ENCODE data around the gene RRH.
"Not testable (repeated sequence)": the region's sequence is repeated elsewhere in the genome, so short reads cannot be mapped to it uniquely, and the experiment has no call there.

Gene RRH

DNA sequence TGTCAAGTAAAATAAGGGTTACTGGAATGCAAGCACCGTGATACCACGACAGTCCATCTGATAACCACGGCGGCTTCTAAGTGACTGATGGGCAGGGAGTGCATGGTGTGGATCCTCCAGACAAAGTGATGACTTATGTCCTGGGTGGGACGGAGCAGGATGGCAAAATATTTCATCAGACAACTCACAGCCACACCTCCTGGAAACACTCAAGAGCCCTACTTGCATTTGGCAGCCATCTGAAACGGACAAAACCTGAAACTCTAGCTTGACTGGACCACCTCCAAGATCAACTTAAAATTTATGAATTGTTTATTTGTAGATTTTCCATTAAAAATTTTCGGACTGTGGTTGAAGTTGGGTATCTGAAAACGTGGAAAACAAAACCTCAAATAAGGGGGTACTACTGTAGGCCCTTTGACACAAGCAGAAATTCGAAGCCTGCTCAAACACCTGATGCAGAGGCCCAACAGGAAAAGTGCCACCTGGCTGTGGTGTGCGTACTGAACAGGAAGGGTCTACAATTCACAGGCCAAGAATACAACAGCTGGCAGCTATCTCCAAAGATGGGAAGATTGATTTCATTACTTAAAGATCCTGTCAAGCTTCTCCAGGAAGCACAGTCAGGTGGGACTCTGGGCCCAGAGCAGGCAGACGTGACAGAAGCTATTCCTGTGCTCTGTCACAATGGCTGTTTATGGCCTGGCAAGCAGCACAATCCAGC, 46.2 kb downstream of the RRH start:
- H2AFZ ChIP-seq (ENCODE audit: low read length) = no peak overlapping the region
- no peak overlapping the region for H2AK5ac ChIP-seq (ENCODE audit: low read depth, low read length)
- H2BK5ac ChIP-seq (ENCODE audit: low read length) = no peak overlapping the region
- no peak overlapping the region for H4K91ac ChIP-seq (ENCODE audit: low read depth, low read length, poor library complexity)
- H3K4ac ChIP-seq (ENCODE audit: low read length) = no peak overlapping the region
- H3K4me3 ChIP-seq (ENCODE audit: low read length in 2 of 2) = no peak overlapping the region
- no peaks in the 10 kb centered on the region for H3K4me1 ChIP-seq (ENCODE audit: control insufficient read depth in 2 of 2, insufficient read depth in 1 of 2, low read depth in 1 of 2, low read length in 2 of 2)
- no peak overlapping the region for H3K4me2 ChIP-seq (ENCODE audit: insufficient read depth, low read length, poor library complexity, severe bottlenecking)
- no peaks in the 10 kb centered on the region for H3K79me1 ChIP-seq (ENCODE audit: low read depth, low read length)
- no CpG with 5 or more reads among the region's 11 CpGs for WGBS, 2 donors (ENCODE audit: extremely low coverage in 2 of 2, insufficient read length in 2 of 2, insufficient replicate concordance in 1 of 2)
- no peak overlapping the region for H2BK15ac ChIP-seq (ENCODE audit: low read length)
- no peaks in the 10 kb centered on the region for H3K9me3 ChIP-seq (replicated peaks in 1 of 2; ENCODE audit: control insufficient read depth in 2 of 2, insufficient read depth in 1 of 2, low read depth in 1 of 2, low read length in 2 of 2)
- no peak for DNase-seq (ENCODE audit: low spot score)
- no peak overlapping the region for H3K23ac ChIP-seq (ENCODE audit: low read depth, low read length, poor library complexity)
- H2BK12ac ChIP-seq (ENCODE audit: low read length) = no peak overlapping the region
- no peak overlapping the region for H3K27ac ChIP-seq (replicated peaks; ENCODE audit: low read length)
- H3K36me3 ChIP-seq (replicated peaks in 1 of 2; ENCODE audit: control insufficient read depth in 2 of 2, insufficient read depth in 2 of 2, low read length in 2 of 2) = no peaks in the 10 kb centered on the region
- no peaks in the 10 kb centered on the region for H3K27me3 ChIP-seq (ENCODE audit: control insufficient read depth in 3 of 3, insufficient read depth in 3 of 3, low read depth in 1 of 3, low read length in 3 of 3)
- no peak overlapping the region for H4K8ac ChIP-seq (ENCODE audit: low read depth, low read length)
- H3K9ac ChIP-seq (ENCODE audit: low read depth, low read length, poor library complexity) = no peak overlapping the region
- H3K18ac ChIP-seq (ENCODE audit: low read length) = no peak overlapping the region
- H3K14ac ChIP-seq (ENCODE audit: low read length) = no peak overlapping the region
- no peak overlapping the region for H2BK120ac ChIP-seq (ENCODE audit: low read depth, low read length)

- Histone ChIP-seq H3K9ac (ENCODE audit: low read depth, low read length, poor library complexity) (no peak overlapping the region), H2BK5ac (ENCODE audit: low read length) (no peak overlapping the region), H2AK5ac (ENCODE audit: low read depth, low read length) (no peak overlapping the region), H4K91ac (ENCODE audit: low read depth, low read length, poor library complexity) (no peak overlapping the region), H3K9me3 (replicated peaks in 1 of 2; ENCODE audit: control insufficient read depth in 2 of 2, insufficient read depth in 1 of 2, low read depth in 1 of 2, low read length in 2 of 2) (no peaks in the 10 kb centered on the region), H3K4me1 (ENCODE audit: control insufficient read depth in 2 of 2, insufficient read depth in 1 of 2, low read depth in 1 of 2, low read length in 2 of 2) (no peaks in the 10 kb centered on the region), H3K27ac (replicated peaks; ENCODE audit: low read length) (no peak overlapping the region), H2BK120ac (ENCODE audit: low read depth, low read length) (no peak overlapping the region), H2AFZ (ENCODE audit: low read length) (no peak overlapping the region), H3K4me2 (ENCODE audit: insufficient read depth, low read length, poor library complexity, severe bottlenecking) (no peak overlapping the region), H3K18ac (ENCODE audit: low read length) (no peak overlapping the region), H4K8ac (ENCODE audit: low read depth, low read length) (no peak overlapping the region), H3K14ac (ENCODE audit: low read length) (no peak overlapping the region), H3K79me1 (ENCODE audit: low read depth, low read length) (no peaks in the 10 kb centered on the region), H3K23ac (ENCODE audit: low read depth, low read length, poor library complexity) (no peak overlapping the region), H3K36me3 (replicated peaks in 1 of 2; ENCODE audit: control insufficient read depth in 2 of 2, insufficient read depth in 2 of 2, low read length in 2 of 2) (no peaks in the 10 kb centered on the region), H3K27me3 (ENCODE audit: control insufficient read depth in 3 of 3, insufficient read depth in 3 of 3, low read depth in 1 of 3, low read length in 3 of 3) (no peaks in the 10 kb centered on the region), H3K4ac (ENCODE audit: low read length) (no peak overlapping the region), H3K4me3 (ENCODE audit: low read length in 2 of 2) (no peak overlapping the region), H2BK15ac (ENCODE audit: low read length) (no peak overlapping the region), H2BK12ac (ENCODE audit: low read length) (no peak overlapping the region)
- WGBS, 2 donors (ENCODE audit: extremely low coverage in 2 of 2, insufficient read length in 2 of 2, insufficient replicate concordance in 1 of 2) = no CpG with 5 or more reads among the region's 1 CpG
- no peak for DNase-seq (ENCODE audit: low spot score)
These were observed 47.3 kb downstream of the RRH start for GRCh38 chr4:109875106-109875505.

GRCh38 chr4:109875553-109875952, 47.8 kb downstream of the RRH start:
- not testable (repeated sequence) for H3K4me2 ChIP-seq (ENCODE audit: insufficient read depth, low read length, poor library complexity, severe bottlenecking); H2AFZ ChIP-seq (ENCODE audit: low read length); H3K4me3 ChIP-seq (ENCODE audit: low read length in 2 of 2); H3K4me1 ChIP-seq (ENCODE audit: control insufficient read depth in 2 of 2, insufficient read depth in 1 of 2, low read depth in 1 of 2, low read length in 2 of 2); H2BK5ac ChIP-seq (ENCODE audit: low read length); H4K8ac ChIP-seq (ENCODE audit: low read depth, low read length); H3K79me1 ChIP-seq (ENCODE audit: low read depth, low read length); H3K27ac ChIP-seq (replicated peaks; ENCODE audit: low read length); H3K18ac ChIP-seq (ENCODE audit: low read length); H3K4ac ChIP-seq (ENCODE audit: low read length); H2BK15ac ChIP-seq (ENCODE audit: low read length); H2BK12ac ChIP-seq (ENCODE audit: low read length); H3K9me3 ChIP-seq (replicated peaks in 1 of 2; ENCODE audit: control insufficient read depth in 2 of 2, insufficient read depth in 1 of 2, low read depth in 1 of 2, low read length in 2 of 2); H3K14ac ChIP-seq (ENCODE audit: low read length); H4K91ac ChIP-seq (ENCODE audit: low read depth, low read length, poor library complexity); H3K9ac ChIP-seq (ENCODE audit: low read depth, low read length, poor library complexity); DNase-seq (ENCODE audit: low spot score); H2BK120ac ChIP-seq (ENCODE audit: low read depth, low read length); H2AK5ac ChIP-seq (ENCODE audit: low read depth, low read length); H3K23ac ChIP-seq (ENCODE audit: low read depth, low read length, poor library complexity); H3K27me3 ChIP-seq (ENCODE audit: control insufficient read depth in 3 of 3, insufficient read depth in 3 of 3, low read depth in 1 of 3, low read length in 3 of 3); H3K36me3 ChIP-seq (replicated peaks in 1 of 2; ENCODE audit: control insufficient read depth in 2 of 2, insufficient read depth in 2 of 2, low read length in 2 of 2)
- WGBS, 2 donors (ENCODE audit: extremely low coverage in 2 of 2, insufficient read length in 2 of 2, insufficient replicate concordance in 1 of 2) = no CpG with 5 or more reads among the region's 2 CpGs

DNA sequence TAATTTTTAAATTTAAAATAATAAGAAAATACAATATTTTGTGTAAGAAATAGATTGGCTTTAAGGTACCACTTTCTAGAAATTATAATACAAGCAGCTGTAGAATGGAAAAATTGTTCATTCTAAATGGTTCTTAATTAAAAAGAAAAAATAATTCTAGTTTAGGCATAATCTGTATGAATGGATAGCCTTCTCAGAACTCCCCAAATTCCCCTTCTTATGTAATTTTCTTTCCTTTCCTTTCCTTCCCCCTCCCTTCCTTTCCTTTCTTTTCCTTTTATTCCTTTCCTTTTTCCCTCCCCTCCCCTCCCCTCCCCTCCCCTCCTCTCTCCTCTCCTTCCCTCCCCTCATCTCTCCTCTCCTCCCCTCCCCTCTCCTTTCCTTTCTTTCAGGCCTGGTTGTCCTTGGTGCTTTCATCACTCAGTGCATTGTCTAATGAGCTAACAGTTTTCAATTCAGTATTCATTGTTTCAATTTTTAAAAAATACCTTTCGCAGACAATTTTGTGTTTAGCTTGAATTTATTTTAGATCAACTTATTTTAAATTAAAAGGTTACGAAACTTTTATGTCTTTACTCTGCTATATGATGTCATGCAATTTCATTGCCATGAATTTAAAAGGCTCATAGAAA, 49.0 kb downstream of the RRH start:
- H2BK15ac ChIP-seq (ENCODE audit: low read length) = no peak overlapping the region
- H3K18ac ChIP-seq (ENCODE audit: low read length) = no peak overlapping the region
- no peaks in the 10 kb centered on the region for H3K4me1 ChIP-seq (ENCODE audit: control insufficient read depth in 2 of 2, insufficient read depth in 1 of 2, low read depth in 1 of 2, low read length in 2 of 2)
- no peak overlapping the region for H3K9ac ChIP-seq (ENCODE audit: low read depth, low read length, poor library complexity)
- H2AFZ ChIP-seq (ENCODE audit: low read length) = no peak overlapping the region
- no peak overlapping the region for H2AK5ac ChIP-seq (ENCODE audit: low read depth, low read length)
- H3K27ac ChIP-seq (replicated peaks; ENCODE audit: low read length) = no peak overlapping the region
- H3K4ac ChIP-seq (ENCODE audit: low read length) = no peak overlapping the region
- H4K91ac ChIP-seq (ENCODE audit: low read depth, low read length, poor library complexity) = no peak overlapping the region
- H3K4me3 ChIP-seq (ENCODE audit: low read length in 2 of 2) = no peak overlapping the region
- no peaks in the 10 kb centered on the region for H3K27me3 ChIP-seq (ENCODE audit: control insufficient read depth in 3 of 3, insufficient read depth in 3 of 3, low read depth in 1 of 3, low read length in 3 of 3)
- WGBS, 2 donors (ENCODE audit: extremely low coverage in 2 of 2, insufficient read length in 2 of 2, insufficient replicate concordance in 1 of 2) = no CpG with 5 or more reads among the region's 2 CpGs
- H3K23ac ChIP-seq (ENCODE audit: low read depth, low read length, poor library complexity) = no peak overlapping the region
- no peak overlapping the region for H2BK12ac ChIP-seq (ENCODE audit: low read length)
- H3K4me2 ChIP-seq (ENCODE audit: insufficient read depth, low read length, poor library complexity, severe bottlenecking) = no peak overlapping the region
- no peaks in the 10 kb centered on the region for H3K79me1 ChIP-seq (ENCODE audit: low read depth, low read length)
- H3K36me3 ChIP-seq (replicated peaks in 1 of 2; ENCODE audit: control insufficient read depth in 2 of 2, insufficient read depth in 2 of 2, low read length in 2 of 2) = no peaks in the 10 kb centered on the region
- no peak for DNase-seq (ENCODE audit: low spot score)
- H2BK5ac ChIP-seq (ENCODE audit: low read length) = no peak overlapping the region
- H4K8ac ChIP-seq (ENCODE audit: low read depth, low read length) = no peak overlapping the region
- no peak overlapping the region for H3K14ac ChIP-seq (ENCODE audit: low read length)
- no peaks in the 10 kb centered on the region for H3K9me3 ChIP-seq (replicated peaks in 1 of 2; ENCODE audit: control insufficient read depth in 2 of 2, insufficient read depth in 1 of 2, low read depth in 1 of 2, low read length in 2 of 2)
- H2BK120ac ChIP-seq (ENCODE audit: low read depth, low read length) = no peak overlapping the region

All from neuronal stem cell (in vitro differentiated cells).